H9 (cell line): ENCODE results near the gene EDAR. TPM values are rescaled to one million over a fixed set of nuclear protein-coding genes. Genes with fewer than 3 reads are reported as not detected.

Experiments
- DNase-seq: peaks from one replicate; pipeline ENCODE4 v3.0.0-alpha.2; 2017
- H2AFZ ChIP-seq: one replicate; pipeline ENCODE4 v1.6.1; 2013; ENCODE audit warnings: mild to moderate bottlenecking, low read length, control low read depth, moderate library complexity
- H2AK5ac ChIP-seq: 2 replicates; pipeline ENCODE4 v1.6.1; 2013; ENCODE audit warnings: low read length, control low read depth, mixed read lengths; ENCODE audit not compliant: insufficient read length
- H2BK120ac ChIP-seq: one replicate; pipeline ENCODE4 v1.6.1; 2013; ENCODE audit warnings: low read depth, mild to moderate bottlenecking, low read length, control low read depth, inconsistent platforms; ENCODE audit not compliant: poor library complexity, severe bottlenecking
- H2BK12ac ChIP-seq: 2 replicates; pipeline ENCODE4 v1.6.1; 2013; ENCODE audit warnings: low read length, control low read depth, mixed read lengths, low read depth; ENCODE audit not compliant: insufficient read length
- H2BK15ac ChIP-seq: 2 replicates; pipeline ENCODE4 v1.6.1; 2013; ENCODE audit warnings: low read depth, low read length, control low read depth
- H2BK20ac ChIP-seq: one replicate; pipeline ENCODE4 v1.6.1; 2013; ENCODE audit warnings: low read depth, mild to moderate bottlenecking, low read length, control low read depth, inconsistent platforms; ENCODE audit not compliant: poor library complexity, severe bottlenecking
- H2BK5ac ChIP-seq: 2 replicates; pipeline ENCODE4 v1.6.1; 2013; ENCODE audit warnings: low read length, control low read depth, mixed read lengths; ENCODE audit not compliant: insufficient read length
- H3K14ac ChIP-seq: 2 replicates; pipeline ENCODE4 v1.6.1; 2013; ENCODE audit warnings: low read length, control low read depth; ENCODE audit not compliant: insufficient read depth
- H3K18ac ChIP-seq: 2 replicates; pipeline ENCODE4 v1.6.1; 2013; ENCODE audit warnings: low read depth, mild to moderate bottlenecking, mixed read lengths, low read length, control low read depth; ENCODE audit not compliant: insufficient read length
- H3K23ac ChIP-seq: 2 replicates; pipeline ENCODE4 v1.6.1; 2013; ENCODE audit warnings: low read length, control low read depth, mixed read lengths, low read depth; ENCODE audit not compliant: insufficient read length
- H3K23me2 ChIP-seq: 2 replicates; pipeline ENCODE4 v1.6.1; 2013; ENCODE audit warnings: low read depth, mild to moderate bottlenecking, mixed read lengths, low read length, control low read depth; ENCODE audit not compliant: insufficient read length, poor library complexity, severe bottlenecking
- H3K27ac ChIP-seq: 2 replicates; pipeline ENCODE4 v1.5.1; 2013; ENCODE audit warnings: low read length, control low read depth, mixed read lengths, low read depth; ENCODE audit not compliant: insufficient read length
- H3K27me3 ChIP-seq: 2 replicates; pipeline ENCODE4 v1.6.1; 2013; ENCODE audit warnings: low read length, control low read depth, inconsistent platforms; ENCODE audit not compliant: insufficient read depth
- H3K4ac ChIP-seq: 2 replicates; pipeline ENCODE4 v1.6.1; 2013; ENCODE audit warnings: low read depth, mild to moderate bottlenecking, control low read depth, inconsistent platforms, low read length, moderate library complexity
- H3K4me1 ChIP-seq: 2 replicates; pipeline ENCODE4 v1.6.1; 2013; ENCODE audit warnings: low read length, control low read depth, inconsistent platforms; ENCODE audit not compliant: insufficient read depth
- H3K4me2 ChIP-seq: 2 replicates; pipeline ENCODE4 v1.6.1; 2013; ENCODE audit warnings: low read length, control low read depth, mixed read lengths; ENCODE audit not compliant: insufficient read length, insufficient read depth
- H3K56ac ChIP-seq: 2 replicates; pipeline ENCODE4 v1.6.1; 2013; ENCODE audit warnings: low read depth, mild to moderate bottlenecking, mixed read lengths, low read length, control low read depth; ENCODE audit not compliant: insufficient read length
- H3K79me1 ChIP-seq: 2 replicates; pipeline ENCODE4 v1.6.1; 2013; ENCODE audit warnings: low read depth, mild to moderate bottlenecking, moderate library complexity, low read length, control low read depth, inconsistent platforms; ENCODE audit not compliant: insufficient read depth, poor library complexity, severe bottlenecking
- H3K79me2 ChIP-seq: 2 replicates; pipeline ENCODE4 v1.6.1; 2013; ENCODE audit warnings: low read length, control low read depth, inconsistent platforms; ENCODE audit not compliant: insufficient read depth
- H3K9ac ChIP-seq: 2 replicates; pipeline ENCODE4 v1.6.1; 2013; ENCODE audit warnings: low read length, control low read depth, mixed read lengths; ENCODE audit not compliant: insufficient read length; ENCODE audit errors: extremely low read depth
- H3K9me3 ChIP-seq: one replicate; pipeline ENCODE4 v1.6.1; 2013; ENCODE audit warnings: low read depth, low read length, inconsistent platforms; ENCODE audit not compliant: control insufficient read depth
- H3T11ph ChIP-seq: one replicate; pipeline ENCODE4 v1.6.1; 2013; ENCODE audit warnings: mild to moderate bottlenecking, low read length, control low read depth, inconsistent platforms
- H4K20me1 ChIP-seq: one replicate; pipeline ENCODE4 v1.6.1; 2013; ENCODE audit not compliant: control insufficient read depth, insufficient read length, insufficient read depth
- H4K5ac ChIP-seq: 2 replicates; pipeline ENCODE4 v1.6.1; 2013; ENCODE audit warnings: low read depth, mild to moderate bottlenecking, mixed read lengths, low read length, control low read depth; ENCODE audit not compliant: insufficient read length
- H4K8ac ChIP-seq: replicated peaks from 2 replicates; pipeline ENCODE4 v1.6.1; 2013; ENCODE audit warnings: low read length, control low read depth, mixed read lengths, low read depth; ENCODE audit not compliant: insufficient read length
- H4K91ac ChIP-seq: 2 replicates; pipeline ENCODE4 v1.6.1; 2013; ENCODE audit warnings: low read depth, mild to moderate bottlenecking, moderate library complexity, mixed read lengths, low read length, control low read depth; ENCODE audit not compliant: insufficient read length
- H3K27ac Mint-ChIP-seq, 3 experiments: 2 replicates in 2 of 3; 3 replicates in 1 of 3; pipeline ENCODE4 v1.8.0; 2020 to 2021; ENCODE audit warnings: mixed read lengths in 3 of 3, mild to moderate bottlenecking in 1 of 3, moderate library complexity in 1 of 3
- H3K27me3 Mint-ChIP-seq: 2 replicates; pipeline ENCODE4 v1.8.0; 2021; ENCODE audit warnings: low read depth, mild to moderate bottlenecking, moderate library complexity, mixed read lengths
- H3K36me3 Mint-ChIP-seq, 3 experiments: 2 replicates in 2 of 3; 3 replicates in 1 of 3; pipeline ENCODE4 v1.8.0; 2020 to 2021; ENCODE audit warnings: low read depth in 3 of 3, mixed read lengths in 3 of 3; ENCODE audit not compliant: insufficient read depth in 1 of 3
- H3K4me1 Mint-ChIP-seq, 2 experiments: 2 replicates each; pipeline ENCODE4 v1.8.0; 2020; ENCODE audit warnings: mixed read lengths in 2 of 2
- H3K4me3 Mint-ChIP-seq, 2 experiments: 2 replicates in 1 of 2; 3 replicates in 1 of 2; pipeline ENCODE4 v1.8.0; 2020 to 2021; ENCODE audit warnings: mild to moderate bottlenecking in 2 of 2, mixed read lengths in 2 of 2, moderate library complexity in 1 of 2
- H3K9me3 Mint-ChIP-seq, 2 experiments: 2 replicates in 1 of 2; 3 replicates in 1 of 2; pipeline ENCODE4 v1.8.0; 2020; ENCODE audit warnings: mild to moderate bottlenecking in 2 of 2, mixed read lengths in 2 of 2, moderate library complexity in 1 of 2
- CTCF ChIP-seq: fragments of 200-600 bp; sonication (generic); conservative IDR thresholded peaks from 3 replicates; pipeline ENCODE4 v1.8.0; 2021; ENCODE audit warnings: antibody characterized with exemption, mild to moderate bottlenecking
- WGBS: extraction: QIAGEN DNeasy Blood & Tissue Kit; methylation state at CpG from one replicate; pipeline ENCODE4 v1.1.7; 2013; ENCODE audit warnings: missing lambda C conversion rate, low lambda C conversion rate, mixed read lengths; ENCODE audit not compliant: insufficient read length; ENCODE audit errors: extremely low coverage; 5-methylcytosine and 5-hydroxymethylcytosine counted together
- total RNA-seq: library from RNA; stranded (reverse); gene quantifications from 2 replicates; pipeline ENCODE4 v1.2.1, GENCODE V29; 2021

Gene EDAR
- total RNA-seq, 1 experiment from 2014 or later = not detected

GRCh38 chr2:108969856-108970255 is 19.2 kb downstream of the EDAR start:
- Histone ChIP-seq H3K56ac (no peak overlapping the region), H3T11ph (no peak overlapping the region), H3K4me1 (no peaks in the 10 kb centered on the region), H2BK12ac (no peak overlapping the region), H3K23ac (no peak overlapping the region), H4K20me1 (no peaks in the 10 kb centered on the region), H3K4me2 (no peak overlapping the region), H3K79me2 (no peaks in the 10 kb centered on the region), H3K79me1 (no peaks in the 10 kb centered on the region), H2AK5ac (no peak overlapping the region), H3K9ac (no peak overlapping the region), H3K4ac (no peak overlapping the region), H2AFZ (no peak overlapping the region), H2BK15ac (no peak overlapping the region), H3K27me3 (no peaks in the 10 kb centered on the region), H4K91ac (no peak overlapping the region), H3K14ac (no peak overlapping the region), H2BK20ac (no peak overlapping the region), H3K23me2 (no peaks in the 10 kb centered on the region), H3K18ac (no peak overlapping the region), H3K9me3 (no peaks in the 10 kb centered on the region), H4K5ac (no peak overlapping the region), H4K8ac (no peak overlapping the region), H3K27ac (no peak overlapping the region), H2BK120ac (no peak overlapping the region), H2BK5ac (no peak overlapping the region)
- Mint-ChIP-seq H3K27me3 (no peaks in the 10 kb centered on the region; the same call in none of the 2 replicates), H3K9me3 (no peaks in the 10 kb centered on the region; a peak in 1 of 5 replicates), H3K36me3 (no peaks in the 10 kb centered on the region), H3K27ac (no peak overlapping the region), H3K4me3 (no peak overlapping the region), H3K4me1 (peaks cover 10 to 12% of the 10 kb centered on the region in 2 experiments)
- DNase-seq = no peak
- WGBS = no CpG with 5 or more reads among the region's 6 CpGs
- no peak for TF ChIP-seq CTCF
